Measurements from ENCODE around the gene HS3ST3A1.
"Not testable (repeated sequence)": the region's sequence is repeated elsewhere in the genome, so short reads cannot be mapped to it uniquely, and the experiment has no call there.

HS3ST3A1 gene

DNA sequence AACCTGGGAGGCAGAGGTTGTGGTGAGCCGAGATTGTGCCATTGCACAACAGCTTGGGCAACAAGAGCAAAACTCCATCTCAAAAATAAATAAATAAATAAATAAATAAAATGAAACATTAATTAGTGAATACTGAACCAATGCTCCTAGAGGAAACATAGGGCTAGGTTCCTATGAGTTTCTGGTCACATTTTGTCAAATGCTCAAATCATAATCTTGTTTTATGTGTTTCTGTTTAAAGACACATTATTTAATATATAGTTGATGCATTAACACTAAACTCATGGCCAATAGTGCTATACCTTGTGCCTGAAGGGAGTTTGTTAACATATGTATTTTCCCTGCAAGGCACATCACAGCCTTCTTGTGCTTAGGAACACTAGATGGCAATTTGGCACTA lies 66.8 kb downstream of the HS3ST3A1 start:
- DNase-seq: no peak

DNA sequence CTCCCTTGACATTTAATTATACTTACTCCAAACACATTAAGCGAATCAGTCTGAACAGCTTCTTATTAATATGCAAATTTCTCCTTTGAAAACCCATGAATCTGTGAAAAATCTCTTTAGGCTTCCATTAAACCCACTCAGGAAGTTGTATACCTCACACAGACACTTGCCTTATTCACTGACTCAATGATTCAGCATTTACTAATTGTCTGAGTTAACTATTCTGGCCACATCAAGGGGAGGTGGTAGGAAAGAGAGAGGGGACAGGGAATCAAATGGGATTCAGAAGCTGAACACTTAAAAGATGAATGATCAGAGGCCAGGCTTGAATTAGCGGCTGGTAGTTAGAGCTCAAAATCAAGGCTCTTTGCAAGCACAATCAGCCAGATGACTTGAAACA lies 70.0 kb downstream of the HS3ST3A1 start:
- no peak for DNase-seq

DNA sequence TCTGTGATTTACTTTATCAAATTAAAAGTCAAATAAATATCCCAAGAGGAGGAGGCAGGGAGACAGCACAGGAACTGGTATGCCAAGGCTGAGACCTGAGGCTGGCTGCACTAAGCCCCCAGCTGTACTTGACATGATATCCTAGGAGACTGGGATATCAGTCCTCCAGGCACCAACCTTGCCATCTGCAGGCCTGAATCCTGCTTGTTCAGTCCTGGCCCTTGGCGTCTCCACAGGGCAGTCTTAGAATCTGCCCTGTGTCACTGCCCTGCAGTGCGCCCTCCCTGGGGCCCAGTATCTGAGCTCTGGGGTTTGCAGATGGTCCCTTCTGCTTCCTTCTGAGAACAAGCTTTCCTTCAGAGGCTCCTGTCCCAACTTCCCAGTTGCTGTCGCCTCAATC lies 75.9 kb downstream of the HS3ST3A1 start:
- no peak for DNase-seq

- DNase-seq: no peak
These were observed 78.6 kb downstream of the HS3ST3A1 start for GRCh38 chr17:13523164-13523563.

GRCh38 chr17:13522749-13523148 lies 79.0 kb downstream of the HS3ST3A1 start:
- no peak for DNase-seq

DNA sequence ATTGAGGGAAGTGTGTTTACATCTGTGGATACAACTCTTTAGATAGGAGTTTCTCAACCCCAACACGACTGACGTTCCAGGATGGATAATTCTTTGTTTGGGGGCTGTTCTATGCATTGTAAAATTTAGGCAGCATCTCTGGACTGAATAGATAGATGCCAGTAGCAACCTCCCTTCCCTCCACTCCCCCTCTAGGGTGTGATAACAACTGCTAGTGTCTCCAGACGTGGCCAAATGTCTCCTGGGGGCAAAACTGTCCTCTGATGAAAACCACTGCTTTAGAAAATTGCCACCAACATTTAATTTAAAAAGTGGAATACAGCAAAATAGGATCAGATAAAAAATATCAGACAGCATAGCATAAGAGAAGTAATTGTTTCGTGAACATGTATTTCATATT lies 79.9 kb downstream of the HS3ST3A1 start:
- DNase-seq: no peak

DNA sequence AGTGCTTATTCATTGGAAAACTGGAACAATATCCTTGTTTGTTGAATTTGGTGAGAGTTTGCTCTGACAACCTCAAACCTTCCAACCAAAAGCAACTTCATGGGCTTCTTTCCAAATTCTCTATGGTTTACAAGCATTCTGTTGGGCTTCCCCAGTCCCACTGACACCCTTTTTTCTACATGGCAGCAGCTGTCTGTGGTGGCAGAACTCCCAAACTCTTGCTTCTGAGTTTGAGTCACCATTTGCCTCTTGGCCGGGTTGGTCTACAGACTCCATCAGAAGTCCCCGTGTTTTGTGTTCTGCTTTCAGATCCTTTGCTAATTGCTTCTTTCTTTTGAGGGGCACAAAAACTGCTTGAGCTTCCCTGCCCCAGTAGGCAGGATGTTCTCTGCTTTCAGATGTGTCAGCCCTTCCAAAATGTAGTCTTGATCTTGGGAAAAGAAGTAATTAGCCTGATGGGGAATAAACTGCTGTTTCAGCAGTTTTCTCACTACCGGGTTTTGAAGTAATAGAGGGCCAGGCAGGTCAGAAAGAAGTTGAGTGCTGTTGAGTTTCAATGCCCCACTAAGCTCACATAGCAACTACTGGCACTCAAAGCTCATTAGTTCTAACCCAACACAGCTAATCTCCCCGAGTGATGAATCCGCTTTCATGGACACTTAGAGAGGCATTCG lies 80.7 kb downstream of the HS3ST3A1 start:
- DNase-seq: no peak

DNA sequence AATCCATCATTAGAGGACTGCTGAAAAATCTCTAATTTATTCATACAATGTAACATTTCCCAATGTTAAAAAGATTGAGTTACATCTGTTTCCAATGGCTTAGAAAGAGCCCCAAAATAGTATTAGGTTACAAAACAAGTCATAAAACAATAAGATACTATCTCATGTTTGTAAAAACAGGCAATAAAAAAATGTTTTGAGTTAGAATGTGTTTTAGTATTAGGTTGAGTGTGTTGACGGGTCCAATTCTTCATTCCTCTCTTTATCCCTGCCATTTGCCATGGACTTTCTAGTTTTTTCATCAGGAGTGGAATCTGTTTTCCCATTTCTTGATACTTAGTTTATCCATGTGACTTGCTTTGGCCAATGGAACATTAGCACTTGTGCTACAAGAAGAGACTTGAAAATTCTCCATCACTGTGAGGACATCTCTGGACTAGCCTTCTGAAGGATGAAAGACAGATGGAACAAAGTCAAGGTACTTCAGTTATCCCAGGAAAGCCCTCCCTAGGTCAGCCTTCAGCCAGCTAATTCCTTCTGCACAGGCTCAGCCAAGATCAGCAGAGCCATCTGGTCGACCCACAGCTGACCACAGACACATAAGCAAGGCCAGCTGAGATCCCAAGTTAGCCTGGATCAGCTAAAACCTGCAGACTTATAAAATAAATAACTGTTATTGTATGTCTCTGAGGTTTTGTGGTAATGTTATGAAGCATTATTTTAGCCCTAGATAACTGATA lies 83.3 kb downstream of the HS3ST3A1 start:
- no peak for DNase-seq

- no peak for DNase-seq
These were observed 88.7 kb downstream of the HS3ST3A1 start for GRCh38 chr17:13513039-13513405.

- DNase-seq: no peak
These were observed 91.7 kb downstream of the HS3ST3A1 start for GRCh38 chr17:13510062-13510461.

DNA sequence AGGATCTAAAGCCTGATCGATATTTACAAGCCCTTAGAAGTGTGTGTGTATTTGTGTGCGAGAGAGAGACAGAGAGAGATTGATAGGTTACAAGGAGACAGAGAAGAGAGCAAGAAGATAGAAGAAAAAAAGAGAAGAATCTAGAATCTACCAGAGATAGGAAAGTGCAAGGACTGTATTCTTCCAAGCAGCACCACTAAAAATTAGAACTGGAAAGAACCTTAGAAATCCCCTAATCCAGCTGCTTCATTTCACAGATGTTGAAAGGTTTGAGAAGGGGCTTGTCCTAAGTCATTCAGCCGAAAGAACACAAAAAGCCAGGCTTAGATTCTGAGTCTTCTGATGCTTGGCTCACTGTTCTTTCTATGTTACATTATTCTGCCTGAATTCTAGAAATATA lies 92.2 kb downstream of the HS3ST3A1 start:
- DNase-seq: no peak

DNA sequence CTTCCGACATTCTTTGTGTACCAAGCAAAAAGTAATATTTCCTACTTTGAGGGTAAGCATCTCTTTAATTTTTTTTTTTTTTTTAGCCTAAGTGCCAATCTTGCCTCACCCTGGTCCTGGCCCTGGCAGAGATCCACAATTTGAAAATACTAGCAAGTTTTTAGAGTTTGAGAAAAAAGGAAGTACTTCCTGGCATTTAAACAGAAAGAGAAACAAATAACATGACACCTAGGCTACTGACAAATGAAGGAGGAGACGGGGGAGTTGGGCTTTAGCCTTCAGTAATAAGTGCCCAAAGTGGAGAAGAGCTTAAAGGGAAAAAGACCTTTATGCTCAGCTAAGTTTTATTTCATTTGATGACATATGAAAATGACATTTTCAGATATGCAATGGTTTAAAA lies 92.8 kb downstream of the HS3ST3A1 start:
- no peak for DNase-seq

GRCh38 chr17:13503526-13503925 lies 98.2 kb downstream of the HS3ST3A1 start:
- DNase-seq: no peak

DNA sequence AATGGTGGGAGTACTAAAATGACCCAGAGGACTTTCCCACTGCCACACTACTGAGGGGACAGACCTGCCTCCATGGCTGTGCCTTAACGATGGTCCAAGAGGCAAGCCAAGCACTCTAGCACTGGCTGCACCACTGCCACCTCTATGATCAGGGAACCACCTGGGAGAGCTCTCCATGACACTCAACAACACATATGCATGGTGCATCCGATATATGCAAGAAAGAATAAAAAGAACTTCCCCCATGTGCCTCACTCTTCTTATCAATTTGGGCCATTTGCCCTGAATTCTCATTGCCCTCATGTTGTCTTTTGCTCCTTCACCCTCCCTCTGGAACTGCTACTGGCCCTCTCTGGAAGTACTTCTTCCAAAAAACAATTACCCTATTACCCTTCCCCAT lies 99.5 kb downstream of the HS3ST3A1 start:
- DNase-seq: no peak

GRCh38 chr17:13500947-13501346 lies 100.8 kb downstream of the HS3ST3A1 start:
- no peak for DNase-seq

DNA sequence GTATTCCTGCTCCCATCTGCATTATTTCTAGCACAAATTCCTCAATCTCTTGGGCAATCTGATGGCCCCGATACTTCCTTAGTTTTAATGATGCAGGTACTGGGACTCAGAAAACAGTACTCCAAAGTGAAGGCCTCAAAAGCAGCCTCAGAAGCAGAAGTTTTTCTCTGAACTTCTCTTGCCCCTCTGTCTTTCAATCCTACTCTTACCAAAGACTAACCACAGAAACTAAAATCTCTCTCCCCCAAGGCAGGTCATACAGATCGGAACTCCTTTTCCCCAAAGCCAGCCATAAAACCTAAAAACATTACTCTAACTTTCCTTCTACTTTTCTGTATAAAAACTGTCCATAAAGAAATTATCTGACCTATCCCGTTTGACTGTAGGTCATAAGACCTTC lies 103.5 kb downstream of the HS3ST3A1 start:
- no peak for DNase-seq

GRCh38 chr17:13496553-13497056 lies 105.1 kb downstream of the HS3ST3A1 start:
- not testable (repeated sequence) for DNase-seq

DNA sequence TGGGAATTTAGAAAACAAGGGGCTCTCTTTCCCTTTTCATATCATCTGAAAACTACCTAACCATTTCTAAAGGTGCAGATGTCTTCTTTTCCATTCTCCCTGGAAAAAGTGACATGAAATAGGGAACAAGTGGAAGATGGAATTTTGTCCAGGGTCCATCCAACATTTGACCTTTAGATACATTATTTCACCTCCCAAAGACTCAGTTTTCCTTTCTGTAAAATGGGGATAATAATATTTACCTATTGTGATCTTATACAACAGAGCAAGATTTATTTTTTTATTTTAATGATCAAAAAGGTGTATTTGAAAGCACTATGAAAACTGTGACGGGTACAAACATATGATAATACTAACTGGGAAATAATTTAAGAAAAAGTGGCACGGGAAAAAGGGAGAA lies 106.3 kb downstream of the HS3ST3A1 start:
- DNase-seq: no peak

DNA sequence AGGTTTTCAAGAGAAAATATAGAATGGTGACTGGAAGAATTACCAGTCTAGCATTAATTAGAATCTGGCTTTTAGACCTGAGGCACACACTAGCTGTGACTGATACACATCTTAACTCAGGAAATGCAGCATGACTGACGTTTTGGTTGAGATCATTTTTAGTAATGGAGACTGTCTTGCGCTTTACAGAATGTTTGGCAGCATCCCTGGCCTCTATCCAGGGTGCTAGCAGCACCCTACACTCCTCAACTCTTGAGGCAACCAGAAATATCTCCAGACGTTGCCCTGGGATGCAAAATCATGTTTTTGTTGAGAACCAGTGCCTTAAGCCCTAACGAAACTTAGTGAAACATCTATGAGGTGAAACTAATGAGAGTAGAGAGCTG lies 109.0 kb downstream of the HS3ST3A1 start:
- no peak for DNase-seq

GRCh38 chr17:13491916-13492736 lies 109.6 kb downstream of the HS3ST3A1 start:
- DNase-seq: no peak

- DNase-seq: no peak
These were observed 110.2 kb downstream of the HS3ST3A1 start for GRCh38 chr17:13491491-13491890.

DNA sequence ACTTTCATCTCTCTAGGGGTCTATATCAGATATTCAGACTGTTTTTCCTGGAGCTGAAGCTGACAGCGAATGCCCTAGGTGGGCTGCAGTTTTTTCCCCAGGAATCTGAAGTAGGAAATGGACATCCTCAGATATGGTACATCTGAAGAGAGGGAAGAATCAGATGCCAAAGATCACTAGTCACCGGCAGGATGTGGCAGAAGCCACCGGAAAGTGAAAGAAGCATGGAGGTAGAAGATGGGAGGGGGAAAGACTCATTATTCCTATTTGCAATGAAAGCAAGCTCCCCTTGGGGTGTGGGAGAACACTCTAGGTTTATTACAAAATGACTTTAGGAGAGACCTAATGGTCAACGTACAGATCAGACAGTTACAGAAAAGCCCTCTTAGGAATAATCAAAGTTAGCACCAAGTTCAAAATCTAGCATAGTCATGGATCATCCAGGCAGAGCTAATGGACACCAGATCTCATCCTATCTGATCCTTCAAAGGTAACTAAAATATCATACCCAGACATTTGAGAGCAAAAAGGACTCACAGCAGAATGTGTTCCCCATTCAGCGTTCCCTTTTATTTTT lies 110.7 kb downstream of the HS3ST3A1 start:
- DNase-seq: no peak

DNA sequence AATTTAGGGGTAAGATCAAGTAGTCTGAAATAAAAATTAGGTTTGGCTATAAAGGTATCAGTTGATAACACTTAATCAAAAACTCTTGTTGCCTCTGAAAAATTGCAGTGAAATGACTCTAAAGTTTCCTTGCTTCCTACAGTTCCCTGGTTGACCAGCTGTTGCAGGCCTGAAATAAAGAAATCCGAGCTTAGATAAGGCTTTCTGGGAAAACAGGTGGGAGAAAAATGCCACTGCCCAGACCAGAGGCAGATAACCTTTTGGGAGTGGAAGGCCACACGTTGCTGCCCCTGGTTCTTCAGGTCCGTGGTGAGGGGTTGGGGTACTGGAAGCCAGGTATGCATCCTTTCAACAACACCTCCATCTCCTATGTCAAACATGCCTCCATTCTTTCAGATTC lies 111.3 kb downstream of the HS3ST3A1 start:
- DNase-seq: no peak
